SU-DHL-6 (cell line): ENCODE data around the gene NUTM2D.
"Not testable (repeated sequence)": the region's sequence is repeated elsewhere in the genome, so short reads cannot be mapped to it uniquely, and the experiment has no call there.

Experiments
- CTCF ChIP-seq: fragments of 200-600 bp; sonication (generic); IDR thresholded peaks from one replicate; pipeline ENCODE4 v1.5.1; 2017; ENCODE audit warnings: antibody characterized with exemption, mild to moderate bottlenecking, low read length, moderate library complexity; ENCODE audit not compliant: insufficient read depth, poor library complexity, severe bottlenecking
- EZH2phosphoT487 ChIP-seq: fragments of 200-600 bp; sonication (generic), shearing (Covaris generic); conservative IDR thresholded peaks from 2 replicates; pipeline ENCODE4 v1.6.1; 2018; ENCODE audit warnings: mild to moderate bottlenecking, antibody characterized with exemption, low read length, moderate library complexity, mixed read lengths

- not testable (repeated sequence) for TF ChIP-seq CTCF, EZH2phosphoT487
These were observed 615 bp downstream of the NUTM2D start for GRCh38 chr10:87358159-87358558.
